HepG2 (cell line): ENCODE measurements around the gene SLC2A10.

Experiments used
- FOXA1 ChIP-seq, 2 experiments: fragments of 450-650 bp in 1 of 2; sonication (generic) in 1 of 2; formaldehyde crosslinking in 1 of 2; IDR thresholded peaks; 2 replicates each; pipeline versions ENCODE4 v1.4.0 to v1.6.1; 2016 to 2020; ENCODE audit warnings: missing genetic modification reagents in 1 of 2
- GMEB1 ChIP-seq: sonication (generic); formaldehyde crosslinking; IDR thresholded peaks from 2 replicates; pipeline ENCODE4 v1.5.1; 2020; ENCODE audit warnings: missing genetic modification reagents, mild to moderate bottlenecking, borderline replicate concordance
- MAFK ChIP-seq, 2 experiments: IDR thresholded peaks in 1 of 2; conservative IDR thresholded peaks in 1 of 2; 2 replicates each; pipeline ENCODE4 v1.6.1; 2011; ENCODE audit warnings: improper control_type of control experiment in 2 of 2, low read length in 2 of 2
- SOX13 ChIP-seq, 3 experiments: fragments of 450-650 bp in 1 of 3; sonication (generic) in 1 of 3; formaldehyde crosslinking in 1 of 3; IDR thresholded peaks in 2 of 3; conservative IDR thresholded peaks in 1 of 3; 2 replicates each; pipeline versions ENCODE4 v1.5.0 to v1.6.1; 2016 to 2020; ENCODE audit warnings: antibody characterized with exemption in 1 of 3, mild to moderate bottlenecking in 1 of 3, missing compliant biosample characterization in 1 of 3, missing genetic modification reagents in 1 of 3, moderate library complexity in 1 of 3
- SP140L ChIP-seq: sonication (generic); formaldehyde crosslinking; IDR thresholded peaks from 2 replicates; pipeline ENCODE4 v1.4.0; 2020; ENCODE audit warnings: missing genetic modification reagents, borderline replicate concordance
- SRF ChIP-seq: IDR thresholded peaks from 2 replicates; pipeline ENCODE4 v1.6.1; 2011; ENCODE audit warnings: mild to moderate bottlenecking, low read depth, low read length, moderate library complexity
- ZHX1 ChIP-seq: sonication (generic); formaldehyde crosslinking; IDR thresholded peaks from 2 replicates; pipeline ENCODE4 v1.8.1; 2022; ENCODE audit warnings: low read depth, mild to moderate bottlenecking, missing genetic modification reagents
- ZNF264 ChIP-seq: sonication (generic); formaldehyde crosslinking; IDR thresholded peaks from 2 replicates; pipeline ENCODE4 v1.4.0; 2020; ENCODE audit warnings: missing genetic modification reagents

GRCh38 chr20:46740214-46740609 is 30.8 kb downstream of the SLC2A10 start:
- TF ChIP-seq SP140L: no peak
- no peak for TF ChIP-seq SRF
- no peak for TF ChIP-seq SOX13 (IDR thresholded peaks at IDR 0.05)
- TF ChIP-seq SOX13 (CRISPR knock-in tag; conservative IDR thresholded peaks at IDR 0.05 in 1 of 2, IDR thresholded peaks at IDR 0.05 in 1 of 2): no peak
- no peak for TF ChIP-seq MAFK (conservative IDR thresholded peaks at IDR 0.05 in 1 of 2, IDR thresholded peaks at IDR 0.05 in 1 of 2; ENCODE audit: low read length in 2 of 2)
- TF ChIP-seq ZNF264 (CRISPR knock-in tag): no peak
- TF ChIP-seq FOXA1 (IDR thresholded peaks at IDR 0.05): no peak
- TF ChIP-seq FOXA1 (CRISPR knock-in tag; IDR thresholded peaks at IDR 0.05): no peak
- no peak for TF ChIP-seq ZHX1 (CRISPR knock-in tag)
- no peak for TF ChIP-seq GMEB1 (CRISPR knock-in tag)
